Measurements from ENCODE around the gene RAB9A.
"Not testable (repeated sequence)": the region's sequence is repeated elsewhere in the genome, so short reads cannot be mapped to it uniquely, and the experiment has no call there.

RAB9A gene

GRCh38 chrX:13670197-13670596, 18.7 kb upstream of the RAB9A start:
- no peak for DNase-seq

GRCh38 chrX:13673016-13673415, 15.9 kb upstream of the RAB9A start:
- DNase-seq = no peak

- DNase-seq = no peak
Measured at GRCh38 chrX:13676885-13677284, 12.0 kb upstream of the RAB9A start.

GRCh38 chrX:13679700-13680099, 9.2 kb upstream of the RAB9A start:
- not testable (repeated sequence) for DNase-seq

GRCh38 chrX:13681595-13681994, 7.3 kb upstream of the RAB9A start:
- DNase-seq = no peak

- no peak for DNase-seq
Measured at GRCh38 chrX:13684361-13684760, 4.6 kb upstream of the RAB9A start.

GRCh38 chrX:13685126-13685763, 3.7 kb upstream of the RAB9A start:
- DNase-seq = no peak

- DNase-seq = no peak
Measured at GRCh38 chrX:13687203-13687602, 1.7 kb upstream of the RAB9A start.

GRCh38 chrX:13688384-13688957, 457 bp upstream of the RAB9A start:
- DNase-seq = no peak

GRCh38 chrX:13689741-13690211, 848 bp downstream of the RAB9A start:
- no peak for DNase-seq

GRCh38 chrX:13690836-13691235, 1.9 kb downstream of the RAB9A start:
- no peak for DNase-seq

GRCh38 chrX:13691841-13692371, 3.0 kb downstream of the RAB9A start:
- DNase-seq = no peak

- DNase-seq = no peak
Measured at GRCh38 chrX:13692771-13693231, 3.9 kb downstream of the RAB9A start.

GRCh38 chrX:13693341-13693961, 4.5 kb downstream of the RAB9A start:
- DNase-seq = no peak

- DNase-seq = no peak
Measured at GRCh38 chrX:13694359-13694758, 5.4 kb downstream of the RAB9A start.

- DNase-seq = no peak
Measured at GRCh38 chrX:13694983-13695382, 6.1 kb downstream of the RAB9A start.

- DNase-seq = no peak
Measured at GRCh38 chrX:13695601-13696115, 6.7 kb downstream of the RAB9A start.

- DNase-seq = peak in 1 of 2 experiments; percentile 10
Measured at GRCh38 chrX:13697455-13697854, 8.5 kb downstream of the RAB9A start.

GRCh38 chrX:13697976-13698375, 9.0 kb downstream of the RAB9A start:
- no peak for DNase-seq

- no peak for DNase-seq
Measured at GRCh38 chrX:13698432-13698831, 9.5 kb downstream of the RAB9A start.

- DNase-seq = no peak
Measured at GRCh38 chrX:13699183-13699826, 10.4 kb downstream of the RAB9A start.

GRCh38 chrX:13700380-13700779, 11.5 kb downstream of the RAB9A start:
- no peak for DNase-seq

GRCh38 chrX:13702111-13702789, 13.3 kb downstream of the RAB9A start:
- DNase-seq = no peak
